HEK293T (cell line): ENCODE measurements around the gene STX1A.

ENCODE experiments used
- CTCF ChIA-PET: fragments of 350-600 bp; formaldehyde crosslinking; extraction: SDS; loops from one replicate; lab custom pipeline; 2021; ENCODE audit warnings: antibody characterized with exemption, inconsistent platforms; lab: Yijun Ruan, JAX
- POLR2A ChIA-PET: fragments of 350-600 bp; formaldehyde crosslinking; extraction: SDS; loops from one replicate; lab custom pipeline; 2020; ENCODE audit warnings: antibody characterized with exemption, inconsistent platforms; lab: Yijun Ruan, JAX
- DNase-seq: peaks from one replicate; pipeline ENCODE4 v3.0.0; 2012; ENCODE audit warnings: mixed read lengths; ENCODE audit errors: extremely low spot score
- ARNT ChIP-seq: fragments of 450-650 bp; IDR thresholded peaks from 2 replicates; pipeline ENCODE4 v1.6.1; 2017; ENCODE audit warnings: mild to moderate bottlenecking
- BHLHE40 ChIP-seq: fragments of 450-650 bp; IDR thresholded peaks from 2 replicates; pipeline ENCODE4 v1.6.1; 2016; ENCODE audit warnings: mild to moderate bottlenecking, moderate library complexity, borderline replicate concordance
- CTBP1 ChIP-seq: fragments of 450-650 bp; IDR thresholded peaks from 2 replicates; pipeline ENCODE4 v1.6.1; 2016; ENCODE audit warnings: borderline replicate concordance
- ELF4 ChIP-seq: fragments of 450-650 bp; IDR thresholded peaks from 2 replicates; pipeline ENCODE4 v1.6.1; 2017; ENCODE audit warnings: antibody characterized with exemption
- FOXA1 ChIP-seq: fragments of 450-650 bp; IDR thresholded peaks from 2 replicates; pipeline ENCODE4 v1.6.1; 2016; ENCODE audit warnings: mild to moderate bottlenecking
- FOXK2 ChIP-seq: fragments of 450-650 bp; IDR thresholded peaks from 2 replicates; pipeline ENCODE4 v1.6.1; 2016; ENCODE audit warnings: mild to moderate bottlenecking
- FOXM1 ChIP-seq: fragments of 450-650 bp; IDR thresholded peaks from 2 replicates; pipeline ENCODE4 v1.6.1; 2017; ENCODE audit warnings: mild to moderate bottlenecking, borderline replicate concordance
- HDGF ChIP-seq: fragments of 450-650 bp; IDR thresholded peaks from 2 replicates; pipeline ENCODE4 v1.6.1; 2017; ENCODE audit warnings: antibody characterized with exemption, borderline replicate concordance
- L3MBTL2 ChIP-seq: fragments of 450-650 bp; conservative IDR thresholded peaks from 2 replicates; pipeline ENCODE4 v1.6.1; 2016; ENCODE audit warnings: mild to moderate bottlenecking
- LEF1 ChIP-seq: fragments of 450-650 bp; IDR thresholded peaks from 2 replicates; pipeline ENCODE4 v1.6.1; 2017; ENCODE audit warnings: mild to moderate bottlenecking, borderline replicate concordance
- NFRKB ChIP-seq: fragments of 450-650 bp; IDR thresholded peaks from 2 replicates; pipeline ENCODE4 v1.6.1; 2016; ENCODE audit warnings: mild to moderate bottlenecking, moderate library complexity
- SP1 ChIP-seq: fragments of 450-650 bp; IDR thresholded peaks from 2 replicates; pipeline ENCODE4 v1.6.1; 2017
- SUZ12 ChIP-seq: fragments of 450-650 bp; IDR thresholded peaks from 2 replicates; pipeline ENCODE4 v1.6.1; 2016; ENCODE audit warnings: mild to moderate bottlenecking
- TARDBP ChIP-seq: fragments of 450-650 bp; IDR thresholded peaks from 2 replicates; pipeline ENCODE4 v1.6.1; 2016
- ZNF384 ChIP-seq: fragments of 450-650 bp; IDR thresholded peaks from 2 replicates; pipeline ENCODE4 v1.6.1; 2016
- TF ChIP-seq, protein P1 (sequence below): fragments of 450-650 bp; IDR thresholded peaks from 2 replicates; pipeline ENCODE4 v1.6.1; 2016

STX1A gene

GRCh38 chr7:73712773-73713172, 6.7 kb downstream of the STX1A start:
- POLR2A ChIA-PET: no interaction called here
- TF ChIP-seq HDGF: no peak
- no peak for TF ChIP-seq TARDBP
- TF ChIP-seq BHLHE40: no peak
- TF ChIP-seq CTBP1: no peak
- no peak for TF ChIP-seq SP1
- no peak for TF ChIP-seq FOXK2
- TF ChIP-seq, protein P1, sequence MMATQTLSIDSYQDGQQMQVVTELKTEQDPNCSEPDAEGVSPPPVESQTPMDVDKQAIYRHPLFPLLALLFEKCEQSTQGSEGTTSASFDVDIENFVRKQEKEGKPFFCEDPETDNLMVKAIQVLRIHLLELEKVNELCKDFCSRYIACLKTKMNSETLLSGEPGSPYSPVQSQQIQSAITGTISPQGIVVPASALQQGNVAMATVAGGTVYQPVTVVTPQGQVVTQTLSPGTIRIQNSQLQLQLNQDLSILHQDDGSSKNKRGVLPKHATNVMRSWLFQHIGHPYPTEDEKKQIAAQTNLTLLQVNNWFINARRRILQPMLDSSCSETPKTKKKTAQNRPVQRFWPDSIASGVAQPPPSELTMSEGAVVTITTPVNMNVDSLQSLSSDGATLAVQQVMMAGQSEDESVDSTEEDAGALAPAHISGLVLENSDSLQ: no peak
- no peak for TF ChIP-seq FOXA1
- TF ChIP-seq ARNT: no peak
- no peak for TF ChIP-seq SUZ12
- TF ChIP-seq FOXM1: no peak
- TF ChIP-seq ELF4: no peak
- no peak for TF ChIP-seq LEF1
- no peak for TF ChIP-seq ZNF384
- TF ChIP-seq L3MBTL2: no peak
- TF ChIP-seq NFRKB: no peak
- CTCF ChIA-PET: no interaction called here
- DNase-seq: no peak

DNA sequence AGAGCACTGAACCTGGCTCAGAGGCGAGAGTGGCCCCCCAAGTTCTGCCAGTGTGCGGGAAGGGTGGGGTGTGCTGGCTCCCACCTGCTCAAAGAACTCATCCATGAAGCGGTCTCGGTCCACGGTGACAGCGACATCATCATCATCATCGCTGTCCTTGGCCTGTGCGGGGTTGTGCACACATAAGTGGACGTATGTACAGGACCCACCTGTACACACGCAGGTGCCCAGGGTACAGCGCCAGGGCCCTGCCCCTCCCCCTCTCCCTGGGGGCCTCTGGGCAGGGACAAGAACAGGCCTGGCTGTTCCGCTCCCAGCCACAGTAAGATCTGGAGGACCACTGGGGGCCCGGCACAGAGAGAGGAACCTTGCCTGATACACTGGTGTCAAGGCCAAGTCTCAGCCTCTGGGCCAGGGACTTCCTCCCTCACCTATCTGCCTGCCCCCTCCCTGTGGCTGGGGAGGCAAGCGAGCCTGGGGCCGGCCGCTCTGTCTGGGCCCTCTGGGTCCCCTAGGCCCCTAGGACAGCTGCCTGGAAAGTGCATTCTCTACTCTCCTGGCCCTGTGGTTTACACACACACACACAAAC, 10.4 kb downstream of the STX1A start:
- DNase-seq: no peak
- POLR2A ChIA-PET: no interaction called here
- no peak for TF ChIP-seq ARNT
- TF ChIP-seq SP1: no peak
- TF ChIP-seq FOXA1: no peak
- no peak for TF ChIP-seq SUZ12
- TF ChIP-seq L3MBTL2: no peak
- TF ChIP-seq NFRKB: no peak
- no peak for TF ChIP-seq FOXK2
- no peak for TF ChIP-seq TARDBP
- no peak for TF ChIP-seq CTBP1
- no peak for TF ChIP-seq HDGF
- TF ChIP-seq BHLHE40: no peak
- TF ChIP-seq FOXM1: no peak
- TF ChIP-seq, protein P1: no peak
- no peak for TF ChIP-seq ZNF384
- TF ChIP-seq LEF1: no peak
- CTCF ChIA-PET: no interaction called here

DNA sequence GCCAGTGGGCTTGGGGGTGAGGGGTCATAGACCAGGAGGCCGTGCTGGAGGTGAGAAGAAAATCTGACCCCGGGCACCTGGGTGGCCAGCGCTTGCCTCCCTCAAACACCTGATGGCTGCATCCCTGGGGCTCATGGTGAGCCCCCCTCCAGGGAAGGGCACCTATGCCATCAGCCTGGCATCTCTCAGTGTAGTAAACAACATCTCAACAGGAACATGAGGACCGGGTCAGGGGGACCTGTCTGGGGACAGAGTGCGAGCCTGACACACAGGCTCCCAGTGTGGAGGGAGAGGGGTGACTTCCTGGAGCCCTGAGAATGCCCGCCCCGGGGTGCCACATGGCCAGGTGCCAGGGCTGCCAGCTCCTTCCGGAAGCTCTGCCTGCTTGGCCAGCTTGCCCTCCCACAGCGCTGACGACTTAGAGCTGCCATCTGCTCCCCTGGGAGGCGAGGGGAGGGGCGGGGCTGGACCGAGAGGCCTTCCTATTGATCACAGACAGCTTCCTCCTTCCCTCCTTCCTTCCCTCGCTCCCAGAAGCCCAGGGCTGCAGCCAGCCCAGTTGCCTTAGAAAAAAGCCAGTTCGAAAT, 12.3 kb downstream of the STX1A start:
- TF ChIP-seq ARNT (no peak), HDGF (no peak), FOXA1 (no peak), ELF4 (no peak)
- POLR2A ChIA-PET: no interaction called here
- DNase-seq: no peak
- CTCF ChIA-PET: no interaction called here

GRCh38 chr7:73706126-73707044, 13.1 kb downstream of the STX1A start:
- ChIA-PET POLR2A (interaction anchor here (0.8 to 1.2 kb wide), 2 partner anchors 14 to 19 kb away, joined by 3 to 4 read pairs; partner anchors contain the start of gene STX1A), CTCF (interaction anchor here (1.0 kb wide), 1 partner anchor 8 kb away, joined by 4 read pairs; no protein-coding TSS in a partner anchor)
- TF ChIP-seq FOXA1 (no peak), HDGF (no peak)
- no peak for DNase-seq

DNA sequence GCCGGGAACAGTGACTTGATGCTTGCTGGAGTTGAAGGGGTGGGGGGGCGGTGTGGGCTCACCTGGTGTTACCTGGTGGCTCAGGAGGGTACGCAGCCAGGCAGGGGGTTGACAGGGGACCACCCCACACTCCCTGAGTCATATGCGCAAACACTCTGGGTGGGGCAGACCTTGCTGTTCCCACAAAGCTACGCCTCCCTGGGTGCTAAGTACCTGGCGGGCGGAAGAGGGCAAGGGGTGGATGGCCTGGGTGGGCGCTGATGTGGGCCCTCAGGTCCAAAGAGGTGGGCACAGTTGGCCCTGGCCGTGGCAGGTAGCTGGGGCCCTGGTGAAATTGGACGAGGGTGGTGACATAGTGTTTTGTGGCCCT, 13.9 kb downstream of the STX1A start:
- TF ChIP-seq, protein P1: no peak
- no peak for TF ChIP-seq LEF1
- TF ChIP-seq HDGF: no peak
- no peak for TF ChIP-seq ARNT
- ChIA-PET CTCF (interaction anchor here (1.0 kb wide), 1 partner anchor 9 kb away, joined by 4 read pairs; no protein-coding TSS in a partner anchor), POLR2A (interaction anchor here (0.8 to 1.2 kb wide), 2 partner anchors 15 to 20 kb away, joined by 3 to 4 read pairs; partner anchors contain the start of gene STX1A)
- no peak for DNase-seq
